ENCODE data around the gene FAM193B.

The FAM193B gene

GRCh38 chr5:177516601-177517568 is 37.5 kb downstream of the FAM193B start, which contains the start of gene DDX41:
Gene DDX41, minus strand, starts transcription at chr5:177516961. Its CDS starts 16 bp downstream, at chr5:177516945.
- in situ Hi-C loops (cut with MboI; ENCODE audit: low sequenced_read_pairs) = no loop called here

- in situ Hi-C loops (cut with MboI; ENCODE audit: low sequenced_read_pairs) = no loop called here
Observed at GRCh38 chr5:177515580-177515979, 38.8 kb downstream of the FAM193B start.

- in situ Hi-C loops (cut with MboI; ENCODE audit: low sequenced_read_pairs) = no loop called here
Observed at GRCh38 chr5:177514541-177514940, 39.8 kb downstream of the FAM193B start.

GRCh38 chr5:177513500-177513899 is 40.9 kb downstream of the FAM193B start:
- in situ Hi-C loops (cut with MboI; ENCODE audit: low sequenced_read_pairs) = no loop called here

GRCh38 chr5:177512736-177513380 is 41.5 kb downstream of the FAM193B start:
- in situ Hi-C loops (cut with MboI; ENCODE audit: low sequenced_read_pairs) = no loop called here

GRCh38 chr5:177511796-177512675 is 42.3 kb downstream of the FAM193B start:
- in situ Hi-C loops (cut with MboI; ENCODE audit: low sequenced_read_pairs) = no loop called here

- in situ Hi-C loops (cut with MboI; ENCODE audit: low sequenced_read_pairs) = no loop called here
Observed at GRCh38 chr5:177511181-177511580, 43.2 kb downstream of the FAM193B start.

- in situ Hi-C loops (cut with MboI; ENCODE audit: low sequenced_read_pairs) = no loop called here
Observed at GRCh38 chr5:177510567-177511053, 43.8 kb downstream of the FAM193B start.

GRCh38 chr5:177509991-177510566 is 44.3 kb downstream of the FAM193B start:
- in situ Hi-C loops (cut with MboI; ENCODE audit: low sequenced_read_pairs) = no loop called here

GRCh38 chr5:177509381-177509951 is 44.9 kb downstream of the FAM193B start, which contains the start of gene DOK3:
Gene DOK3, minus strand, starts transcription at chr5:177509826. Its CDS starts 286 bp downstream, at chr5:177509540.
- in situ Hi-C loops (cut with MboI; ENCODE audit: low sequenced_read_pairs) = no loop called here

- in situ Hi-C loops (cut with MboI; ENCODE audit: low sequenced_read_pairs) = no loop called here
Observed at GRCh38 chr5:177508837-177509236, 45.5 kb downstream of the FAM193B start.

- in situ Hi-C loops (cut with MboI; ENCODE audit: low sequenced_read_pairs) = no loop called here
Observed at GRCh38 chr5:177508221-177508611, 46.1 kb downstream of the FAM193B start.

- in situ Hi-C loops (cut with MboI; ENCODE audit: low sequenced_read_pairs) = no loop called here
Observed at GRCh38 chr5:177507596-177508220, 46.7 kb downstream of the FAM193B start.

GRCh38 chr5:177507165-177507564 is 47.2 kb downstream of the FAM193B start:
- in situ Hi-C loops (cut with MboI; ENCODE audit: low sequenced_read_pairs) = no loop called here

- in situ Hi-C loops (cut with MboI; ENCODE audit: low sequenced_read_pairs) = no loop called here
Observed at GRCh38 chr5:177505075-177505474, 49.3 kb downstream of the FAM193B start.

- in situ Hi-C loops (cut with MboI; ENCODE audit: low sequenced_read_pairs) = no loop called here
Observed at GRCh38 chr5:177504086-177505056, 50.0 kb downstream of the FAM193B start.

GRCh38 chr5:177503351-177504085 is 50.8 kb downstream of the FAM193B start:
- in situ Hi-C loops (cut with MboI; ENCODE audit: low sequenced_read_pairs) = no loop called here

GRCh38 chr5:177502886-177503285 is 51.5 kb downstream of the FAM193B start:
- in situ Hi-C loops (cut with MboI; ENCODE audit: low sequenced_read_pairs) = no loop called here
